ENCODE measurements around the gene NRCAM. TPM values are rescaled to one million over a fixed set of nuclear protein-coding genes. Genes with fewer than 3 reads are reported as not detected.

Gene NRCAM
- total and polyA plus RNA-seq, 2 donors (not counting 1 experiment from before 2014, with no cell fraction given): 0.75 to 4.6 TPM

GRCh38 chr7:108152198-108152597 lies 304.0 kb downstream of the NRCAM start:
- no peaks in the 10 kb centered on the region for H4K20me1 ChIP-seq (ENCODE audit: control insufficient read depth, insufficient read depth, low read length, poor library complexity, severe bottlenecking)
- POLR2A ChIA-PET: no interaction called here
- Mint-ChIP-seq H3K27me3 (peaks cover 26% of the 10 kb centered on the region), H3K4me3 (no peak overlapping the region), H3K27ac (no peak overlapping the region), H3K4me1 (no peaks in the 10 kb centered on the region), H3K9me3 (ENCODE audit: insufficient read depth) (no peaks in the 10 kb centered on the region)
- no peaks in the 10 kb centered on the region for H3K36me3 ChIP-seq (replicated peaks in 1 of 2; ENCODE audit: control extremely low read depth in 1 of 2, control insufficient read depth in 1 of 2, extremely low read depth in 1 of 2, insufficient read depth in 2 of 2, low read length in 1 of 2)
- intact Hi-C loops (cut with micrococcal nuclease): no loop called here
- H3K4me2 ChIP-seq (replicated peaks; ENCODE audit: low read depth, low read length, poor library complexity, severe bottlenecking): no peak overlapping the region
- no peaks in the 10 kb centered on the region for H3K79me2 ChIP-seq (ENCODE audit: control insufficient read depth, insufficient read depth, low read length)
- no peak overlapping the region for H3K27ac ChIP-seq (ENCODE audit: low read length in 2 of 2)
- CTCF ChIA-PET: no interaction called here
- 54% methylated on average over 1 of the region's 3 CpGs for WGBS (ENCODE audit: insufficient coverage)
- no peak for DNase-seq
- no peak overlapping the region for H3K4me3 ChIP-seq (ENCODE audit: control extremely low read depth in 1 of 5, extremely low read depth in 1 of 5, insufficient read depth in 1 of 5, low read depth in 2 of 5, low read length in 4 of 5)
- H3K4me1 ChIP-seq (ENCODE audit: control insufficient read depth in 2 of 2, insufficient read depth in 2 of 2, low read length in 2 of 2): no peaks in the 10 kb centered on the region
- H3K9ac ChIP-seq (ENCODE audit: low read length): no peak overlapping the region
- ATAC-seq (ENCODE audit: low read depth): no peak
- no peak for TF ChIP-seq EZH2 (IDR thresholded peaks at IDR 0.05; ENCODE audit: borderline replicate concordance, insufficient read depth, low read depth, low read length, poor library complexity, severe bottlenecking)
- H3K9me3 ChIP-seq (ENCODE audit: control extremely low read depth in 1 of 3, control insufficient read depth in 2 of 3, insufficient read depth in 1 of 3, low read length in 2 of 3): no peaks in the 10 kb centered on the region
- H2AFZ ChIP-seq (ENCODE audit: insufficient read depth, low read depth, low read length, poor library complexity, severe bottlenecking): no peak overlapping the region
- peaks cover 0 to 3% (median 0%) of the 10 kb centered on the region in 4 experiments for H3K27me3 ChIP-seq (replicated peaks in 1 of 4; ENCODE audit: control extremely low read depth in 1 of 4, control insufficient read depth in 3 of 4, insufficient read depth in 4 of 4, low read length in 3 of 4)

- 94% methylated on average over 4 of the region's 6 CpGs for WGBS (ENCODE audit: insufficient coverage)
- peaks cover 4% of the 10 kb centered on the region in 2 donors for H3K4me1 ChIP-seq (ENCODE audit: control insufficient read depth in 2 of 2, insufficient read depth in 2 of 2, low read length in 2 of 2)
- Mint-ChIP-seq H3K4me3 (no peak overlapping the region), H3K27me3 (peaks cover 26% of the 10 kb centered on the region), H3K4me1 (no peaks in the 10 kb centered on the region), H3K27ac (no peak overlapping the region), H3K9me3 (ENCODE audit: insufficient read depth) (no peaks in the 10 kb centered on the region)
- H3K27ac ChIP-seq (ENCODE audit: low read length in 2 of 2): no peak overlapping the region
- CTCF ChIA-PET: interaction anchor here (1.1 to 1.6 kb wide), 2 partner anchors 9 to 43 kb away, joined by 3 read pairs; no protein-coding TSS in a partner anchor
- H2AFZ ChIP-seq (ENCODE audit: insufficient read depth, low read depth, low read length, poor library complexity, severe bottlenecking): no peak overlapping the region
- no peak for ATAC-seq (ENCODE audit: low read depth)
- POLR2A ChIA-PET: no interaction called here
- no peak overlapping the region for H3K4me3 ChIP-seq (ENCODE audit: control extremely low read depth in 1 of 5, extremely low read depth in 1 of 5, insufficient read depth in 1 of 5, low read depth in 2 of 5, low read length in 4 of 5)
- no peaks in the 10 kb centered on the region for H3K79me2 ChIP-seq (ENCODE audit: control insufficient read depth, insufficient read depth, low read length)
- H3K36me3 ChIP-seq (replicated peaks in 1 of 2; ENCODE audit: control extremely low read depth in 1 of 2, control insufficient read depth in 1 of 2, extremely low read depth in 1 of 2, insufficient read depth in 2 of 2, low read length in 1 of 2): no peaks in the 10 kb centered on the region
- H3K9me3 ChIP-seq (ENCODE audit: control extremely low read depth in 1 of 3, control insufficient read depth in 2 of 3, insufficient read depth in 1 of 3, low read length in 2 of 3): no peaks in the 10 kb centered on the region
- no peak overlapping the region for H3K9ac ChIP-seq (ENCODE audit: low read length)
- no peak for DNase-seq
- no peak for TF ChIP-seq EZH2 (IDR thresholded peaks at IDR 0.05; ENCODE audit: borderline replicate concordance, insufficient read depth, low read depth, low read length, poor library complexity, severe bottlenecking)
- no peak for TF ChIP-seq CTCF (IDR thresholded peaks at IDR 0.05)
- H3K27me3 ChIP-seq (replicated peaks in 1 of 4; ENCODE audit: control extremely low read depth in 1 of 4, control insufficient read depth in 3 of 4, insufficient read depth in 4 of 4, low read length in 3 of 4): peaks cover 0 to 3% (median 1%) of the 10 kb centered on the region in 4 experiments
- no peaks in the 10 kb centered on the region for H4K20me1 ChIP-seq (ENCODE audit: control insufficient read depth, insufficient read depth, low read length, poor library complexity, severe bottlenecking)
- H3K4me2 ChIP-seq (replicated peaks; ENCODE audit: low read depth, low read length, poor library complexity, severe bottlenecking): no peak overlapping the region
- intact Hi-C loops (cut with micrococcal nuclease): no loop called here
These were observed 306.3 kb downstream of the NRCAM start for GRCh38 chr7:108149908-108150307.

Data from B cell (primary cell).